GM19463 (cell line): Measurements from ENCODE around the gene DCHS1.
"Not testable (repeated sequence)": the region's sequence is repeated elsewhere in the genome, so short reads cannot be mapped to it uniquely, and the experiment has no call there.

Source experiments
- ATAC-seq: cut with Tn5 transposase; IDR thresholded peaks from one replicate; pipeline ENCODE4 v1.9.1; 2021; ENCODE audit warnings: mild to moderate bottlenecking, moderate library complexity; ENCODE audit not compliant: unreplicated experiment

Gene DCHS1

DNA sequence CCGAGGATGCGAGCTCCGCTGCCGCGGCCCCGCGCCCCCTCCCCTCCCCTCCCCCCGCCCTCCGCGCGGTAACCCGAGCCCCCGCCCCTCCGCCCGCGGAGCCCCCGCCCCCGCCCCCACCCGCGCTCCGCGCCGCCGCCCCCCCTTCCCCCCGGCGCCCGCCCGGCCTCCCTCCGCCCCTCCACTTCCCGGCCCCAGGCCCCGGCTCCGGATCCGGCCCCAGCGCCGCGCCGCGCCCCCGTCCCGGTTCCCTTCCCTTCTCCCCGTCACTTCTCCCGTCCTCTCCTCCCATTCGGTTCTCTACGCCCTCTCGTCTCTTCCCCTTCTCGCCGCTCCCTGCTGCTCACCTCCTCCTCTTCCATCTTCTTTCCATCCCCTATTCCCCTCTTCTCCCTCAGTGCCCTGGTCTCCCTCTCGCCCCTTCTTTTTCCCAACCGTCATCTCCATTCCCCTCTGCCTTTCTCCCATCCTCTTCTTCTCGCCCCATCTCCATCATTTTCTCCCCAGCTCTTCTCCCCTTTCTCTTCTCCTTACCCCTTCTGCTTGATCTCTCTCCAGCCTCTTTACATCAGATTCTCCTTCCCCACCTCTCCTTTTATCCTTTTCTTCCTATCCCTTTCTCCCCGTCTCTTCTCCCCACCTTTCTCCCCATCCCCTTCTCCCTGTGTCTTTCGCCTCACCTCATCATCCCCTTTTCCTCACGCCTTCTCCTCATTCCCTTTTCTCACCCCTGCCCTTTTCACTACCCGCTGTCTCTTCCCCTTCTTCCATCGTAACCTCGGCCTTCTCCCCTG is at the start of gene DCHS1:
Gene DCHS1 (minus strand): TSS at position 20 of the 794 bp plus-strand sequence. CDS start 14,196 bp downstream, outside the sequence.
- no peak for ATAC-seq

DNA sequence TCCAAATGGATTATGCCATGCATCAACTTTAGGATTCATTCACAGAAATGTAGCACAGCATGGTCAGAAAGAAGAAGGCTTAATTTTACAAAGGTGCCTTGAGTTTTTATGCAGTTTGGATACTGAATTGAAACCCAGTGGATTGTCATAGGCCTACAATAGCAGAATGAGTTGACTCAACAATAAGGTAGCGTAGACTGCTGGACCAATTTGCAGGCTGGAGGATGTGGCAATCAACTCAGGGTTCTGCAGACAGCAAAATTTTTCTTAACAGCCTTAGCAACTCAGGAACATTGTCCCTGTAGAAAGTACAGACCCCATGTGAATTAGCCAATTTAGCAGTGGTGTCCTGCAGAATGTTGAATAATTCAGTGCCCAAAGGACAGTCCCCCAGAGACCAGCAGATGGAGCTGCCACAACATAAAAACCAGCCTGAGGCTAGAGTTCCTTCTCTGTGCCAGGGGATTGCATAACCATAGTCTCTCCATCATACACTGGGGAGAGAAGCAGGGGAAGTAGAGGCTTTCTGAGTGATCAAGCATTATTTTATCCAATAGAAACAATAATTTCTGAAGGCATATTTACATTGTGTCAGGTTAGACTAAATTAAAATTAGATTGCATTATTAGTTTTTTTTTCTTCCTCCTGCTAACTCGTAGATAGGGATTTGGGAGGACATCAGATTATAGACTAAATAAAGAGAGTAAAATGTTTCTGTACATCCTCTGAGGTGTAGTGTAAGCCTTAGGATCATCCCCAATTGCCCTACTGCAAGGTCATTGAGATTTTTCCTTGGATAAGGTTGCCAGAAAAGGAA is 47.8 kb upstream of the DCHS1 start:
- ATAC-seq: no peak

DNA sequence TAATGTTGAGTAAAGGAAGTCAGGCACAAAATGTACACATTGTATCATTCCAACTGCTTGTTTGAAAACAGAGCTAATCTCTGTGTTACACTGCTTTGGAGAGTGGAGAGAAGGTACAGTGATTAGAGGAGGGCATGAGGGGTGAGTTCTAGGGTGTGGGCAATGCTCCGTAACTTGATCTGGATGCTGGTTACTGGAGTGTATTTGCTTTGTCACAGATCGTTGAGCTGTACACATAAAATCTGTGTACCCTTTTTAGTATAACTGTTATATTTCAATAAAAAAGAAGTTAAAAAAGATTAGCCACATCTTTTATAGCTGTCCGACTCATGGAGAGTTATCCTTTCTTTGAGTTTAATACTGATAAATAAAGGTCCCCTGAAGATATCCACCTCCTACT is 46.3 kb upstream of the DCHS1 start:
- not testable (repeated sequence) for ATAC-seq

GRCh38 chr11:6695377-6695776 is 39.8 kb upstream of the DCHS1 start:
- ATAC-seq: no peak

- ATAC-seq: no peak
Measured at GRCh38 chr11:6694229-6694535, 38.6 kb upstream of the DCHS1 start.

- ATAC-seq: no peak
Measured at GRCh38 chr11:6693342-6694228, 38.0 kb upstream of the DCHS1 start.

DNA sequence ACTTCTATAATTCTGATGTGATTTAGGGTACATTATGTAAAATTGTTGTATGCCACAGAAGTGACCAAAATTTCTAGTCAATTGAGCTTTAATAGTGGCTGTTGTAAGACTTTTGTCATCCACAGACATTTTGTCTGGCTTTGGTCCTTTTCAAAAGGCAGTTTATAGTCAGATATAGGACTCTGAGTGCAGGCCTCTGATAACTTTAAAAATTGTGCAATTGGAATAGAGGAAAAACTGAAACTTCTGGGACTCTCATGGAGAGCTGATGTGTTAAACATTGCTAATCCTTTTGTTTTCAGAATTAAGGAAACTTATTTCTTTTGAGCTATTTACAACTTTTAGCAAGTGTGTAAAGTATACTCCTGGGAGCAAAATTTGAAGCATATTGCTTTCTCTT is 36.5 kb upstream of the DCHS1 start:
- ATAC-seq: no peak

GRCh38 chr11:6690431-6691132 is 35.0 kb upstream of the DCHS1 start:
- ATAC-seq: not testable (repeated sequence)

DNA sequence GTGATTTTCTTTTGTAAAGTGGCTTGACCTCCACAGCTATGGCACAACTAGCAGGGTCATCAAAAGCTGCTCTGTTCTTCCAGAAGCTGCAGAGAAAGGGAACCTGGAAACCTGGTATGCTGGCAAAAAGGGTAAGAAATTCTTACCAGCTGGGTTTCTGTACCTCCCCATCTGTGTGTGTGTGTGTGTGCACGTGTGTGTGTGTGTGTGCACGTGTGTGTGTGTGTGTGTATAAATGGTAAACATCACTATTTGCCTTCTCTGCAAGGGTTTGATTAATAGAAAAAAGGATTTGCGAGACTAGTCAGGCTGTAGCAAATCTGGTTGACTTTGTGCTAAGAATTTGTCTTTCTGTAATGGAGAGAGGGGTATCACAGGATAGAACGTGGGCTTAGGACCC is 32.3 kb upstream of the DCHS1 start:
- ATAC-seq: no peak

DNA sequence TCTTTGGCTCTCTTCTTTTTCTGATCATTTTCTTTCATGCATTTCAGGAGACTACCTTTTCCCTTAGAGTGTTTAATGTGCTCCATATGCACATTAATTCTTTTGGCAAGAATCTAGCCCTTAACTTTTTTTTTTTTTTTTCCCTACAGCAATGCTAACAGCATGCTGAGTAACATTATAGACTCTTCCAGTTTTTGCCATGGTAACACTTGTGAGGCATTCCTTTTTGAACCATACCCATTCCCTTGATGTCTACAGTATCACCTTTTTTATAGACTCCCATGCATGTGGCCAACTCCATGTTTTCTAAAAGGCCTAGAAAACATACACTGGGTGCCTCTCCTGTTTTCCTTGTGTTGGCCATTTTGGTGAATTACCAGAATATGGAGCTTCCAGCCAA is 30.4 kb upstream of the DCHS1 start:
- ATAC-seq: no peak

DNA sequence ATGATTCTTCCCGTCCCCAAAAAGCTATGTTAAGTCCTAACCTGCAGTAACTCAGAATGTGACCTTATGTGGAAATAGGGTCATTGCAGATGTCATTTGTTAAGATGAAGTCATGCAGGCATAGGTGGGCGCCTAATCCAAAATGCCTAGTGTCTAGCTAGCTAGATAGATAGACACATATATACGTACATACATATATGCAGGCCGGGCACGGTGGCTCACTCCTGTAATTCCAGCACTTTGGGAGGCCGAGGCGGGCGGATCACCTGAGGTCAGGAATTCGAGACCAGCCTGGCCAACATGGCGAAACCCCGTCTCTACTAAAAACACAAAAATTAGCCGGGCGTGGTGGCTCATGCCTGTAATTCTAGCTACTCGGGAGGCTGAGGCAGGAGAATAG is 28.5 kb upstream of the DCHS1 start:
- not testable (repeated sequence) for ATAC-seq

GRCh38 chr11:6682936-6683861 is 27.6 kb upstream of the DCHS1 start, which contains the start of gene MRPL17:
MRPL17 (minus strand) TSS chr11:6683340; CDS start chr11:6683296, 44 bp downstream.
- peak; percentile 93 for ATAC-seq

DNA sequence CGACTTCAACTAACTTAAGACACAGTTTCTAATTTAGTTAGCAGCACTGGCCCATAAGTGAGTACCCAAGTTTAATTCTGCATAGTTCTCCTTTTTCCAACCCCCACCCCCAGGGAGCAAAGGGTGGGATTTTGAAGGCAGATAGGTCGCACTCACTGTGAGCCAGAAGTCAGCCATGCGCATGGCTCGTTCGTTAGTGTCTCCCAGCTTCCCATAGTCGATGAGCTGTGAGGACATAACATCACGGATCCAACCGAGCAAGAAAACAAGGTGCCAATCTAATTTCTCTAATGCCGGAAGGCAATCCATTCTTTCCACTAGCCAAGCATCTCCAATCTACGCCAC is 27.0 kb upstream of the DCHS1 start:
- no peak for ATAC-seq

- ATAC-seq: no peak
Measured at GRCh38 chr11:6681949-6682348, 26.3 kb upstream of the DCHS1 start.

DNA sequence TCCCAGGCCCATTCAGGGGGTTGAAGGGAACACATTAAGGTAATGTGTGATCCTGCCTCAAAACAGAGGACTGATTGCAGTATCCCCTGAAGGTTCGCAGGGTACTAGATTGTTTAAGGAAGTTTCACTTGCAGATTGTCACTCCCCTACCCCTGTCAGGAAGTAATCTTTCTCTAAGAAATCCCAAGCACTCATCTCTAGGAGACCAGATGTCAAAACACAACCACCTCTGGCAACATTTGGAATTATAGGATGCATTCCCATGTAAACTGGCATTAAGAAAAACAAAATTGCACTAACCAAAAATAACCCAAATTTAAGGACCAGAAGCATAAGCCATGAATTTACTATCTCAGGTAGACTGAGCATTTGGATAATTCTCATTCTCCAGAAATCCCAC is 25.9 kb upstream of the DCHS1 start:
- ATAC-seq: no peak

GRCh38 chr11:6677018-6677417 is 21.4 kb upstream of the DCHS1 start:
- ATAC-seq: no peak

DNA sequence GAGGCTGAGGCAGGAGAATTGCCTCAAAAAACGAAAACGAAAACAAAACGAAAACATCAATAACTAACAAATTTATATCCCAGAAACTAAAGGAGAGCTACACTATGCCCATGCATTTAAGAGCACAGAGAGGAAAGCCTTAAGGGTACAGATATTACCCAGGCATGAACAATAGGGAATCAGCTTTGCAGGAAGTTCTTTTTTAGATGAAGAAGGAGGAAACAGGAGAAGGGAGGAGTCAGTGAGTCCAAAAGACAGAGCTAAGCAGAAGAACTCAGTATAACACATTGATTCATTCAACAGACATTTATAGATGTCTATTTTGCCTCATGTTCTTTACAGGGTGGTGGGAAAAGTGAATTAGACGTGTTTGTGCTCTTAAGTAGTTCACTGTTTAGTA is 19.3 kb upstream of the DCHS1 start:
- no peak for ATAC-seq

- no peak for ATAC-seq
Measured at GRCh38 chr11:6674219-6674597, 18.6 kb upstream of the DCHS1 start.

- ATAC-seq: no peak
Measured at GRCh38 chr11:6673523-6674218, 18.1 kb upstream of the DCHS1 start.
